ENCODE results near the gene GFRA1.

Gene GFRA1

DNA sequence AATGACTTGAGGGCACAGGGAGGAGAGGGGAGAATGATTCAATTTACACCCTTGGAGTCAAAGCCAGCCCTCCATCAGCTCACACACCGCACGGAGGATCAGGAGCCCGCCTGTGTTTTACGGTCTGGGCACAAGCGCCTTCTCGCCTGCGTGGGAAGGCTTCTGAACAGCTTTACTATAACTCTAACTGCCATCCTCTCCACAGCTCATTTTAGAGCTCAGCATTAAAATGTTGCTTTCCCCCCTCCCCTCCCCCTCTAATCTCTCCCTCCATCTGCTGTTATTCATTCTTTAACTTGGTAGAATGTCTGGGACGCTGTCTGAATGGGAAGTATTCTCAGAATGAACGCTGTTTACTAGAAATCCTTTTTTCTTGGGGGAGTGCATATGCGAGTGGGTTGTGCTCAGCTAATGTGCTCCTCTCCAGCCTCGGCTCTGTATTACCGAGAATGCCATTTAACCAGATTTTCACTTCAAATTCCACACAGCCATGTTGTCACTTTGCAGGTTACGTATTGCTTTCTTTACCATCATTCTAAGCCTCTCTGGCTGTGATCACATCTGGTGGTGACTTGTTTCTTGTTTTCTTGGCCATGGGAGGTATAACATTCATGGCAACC is 140.1 kb downstream of the GFRA1 start:
- in situ Hi-C loops (cut with MboI; ENCODE audit: low sequenced_read_pairs), result no loop called here

DNA sequence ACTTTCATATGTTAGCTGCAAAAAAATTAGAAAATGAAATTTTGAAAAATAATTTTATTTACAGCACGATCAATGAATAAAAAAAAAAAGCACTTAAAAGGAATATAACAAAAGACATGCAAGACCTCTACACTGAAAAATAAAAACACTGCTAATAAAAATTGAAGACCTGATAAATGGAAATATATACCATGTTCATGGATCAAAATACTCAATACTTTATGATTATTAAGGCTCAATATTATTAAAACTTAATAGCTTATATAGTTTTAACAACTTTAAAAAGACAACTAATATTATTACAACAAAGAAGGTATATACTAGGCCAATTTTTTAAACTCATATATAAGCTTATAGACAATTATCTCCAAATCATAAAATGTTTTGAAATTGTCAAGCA is 143.0 kb downstream of the GFRA1 start:
- in situ Hi-C loops (cut with MboI; ENCODE audit: low sequenced_read_pairs), result no loop called here

GRCh38 chr10:116126954-116127695 is 145.9 kb downstream of the GFRA1 start:
- in situ Hi-C loops (cut with MboI; ENCODE audit: low sequenced_read_pairs), result no loop called here

DNA sequence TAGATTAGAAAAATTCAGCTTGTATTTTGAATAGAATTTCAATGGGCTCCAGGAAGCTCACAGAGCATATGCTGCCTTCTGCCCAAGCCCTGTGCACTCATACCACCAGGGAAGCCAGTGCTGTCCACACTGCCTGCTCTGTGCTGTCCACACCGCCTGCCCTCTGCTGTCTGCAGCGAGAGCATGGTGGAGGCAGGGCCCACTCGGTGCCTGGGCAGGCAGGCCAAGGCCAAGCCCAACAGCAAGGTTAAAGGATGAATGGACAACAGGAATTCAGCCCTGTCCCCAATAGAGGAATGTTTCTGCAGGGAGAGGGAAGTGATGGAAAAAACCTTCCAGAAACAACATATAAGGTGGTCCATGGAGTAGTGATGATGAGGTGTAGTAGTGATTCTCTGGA is 146.8 kb downstream of the GFRA1 start:
- in situ Hi-C loops (cut with MboI; ENCODE audit: low sequenced_read_pairs), result no loop called here

- in situ Hi-C loops (cut with MboI; ENCODE audit: low sequenced_read_pairs), result no loop called here
Observed at GRCh38 chr10:116125180-116125579, 147.8 kb downstream of the GFRA1 start.

DNA sequence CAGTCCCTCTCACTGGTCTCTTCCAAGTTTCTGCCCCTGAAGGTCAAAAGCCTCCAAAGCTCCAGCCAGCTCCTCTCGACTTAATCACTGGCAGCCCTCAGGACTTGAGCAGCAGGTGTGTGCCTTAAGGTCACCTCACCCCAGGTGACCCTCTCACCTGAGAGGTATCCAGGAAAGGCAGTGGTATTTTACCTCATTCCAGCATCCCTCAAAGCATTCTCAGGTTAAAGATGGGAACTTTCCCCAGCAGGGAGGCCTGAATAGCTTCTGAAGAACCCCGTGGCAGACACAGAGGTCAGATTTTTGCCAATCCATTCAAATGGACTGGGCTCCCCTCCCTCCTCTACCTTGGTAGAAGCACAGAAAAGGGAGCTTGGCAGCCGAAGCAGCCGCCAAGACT is 148.2 kb downstream of the GFRA1 start:
- in situ Hi-C loops (cut with MboI; ENCODE audit: low sequenced_read_pairs), result no loop called here

DNA sequence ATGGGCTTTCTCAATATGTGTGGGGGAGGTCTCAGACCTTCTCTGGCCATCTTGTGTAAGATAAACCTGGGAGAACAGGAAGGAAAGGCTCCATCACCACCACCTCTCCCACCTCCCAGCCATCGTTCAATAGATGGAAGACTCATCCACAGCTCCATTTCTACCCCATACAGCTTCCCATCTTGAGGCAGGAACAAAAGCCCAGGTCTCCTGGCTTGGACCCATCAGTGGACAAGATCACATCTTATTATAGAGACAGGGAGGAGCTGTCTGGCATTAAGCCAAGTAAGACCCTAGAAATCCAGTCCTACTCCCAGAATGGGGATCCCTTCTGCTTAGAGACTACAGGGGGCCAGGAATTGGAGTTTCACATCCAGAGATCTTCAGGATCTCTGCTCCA is 150.3 kb downstream of the GFRA1 start:
- in situ Hi-C loops (cut with MboI; ENCODE audit: low sequenced_read_pairs), result no loop called here

DNA sequence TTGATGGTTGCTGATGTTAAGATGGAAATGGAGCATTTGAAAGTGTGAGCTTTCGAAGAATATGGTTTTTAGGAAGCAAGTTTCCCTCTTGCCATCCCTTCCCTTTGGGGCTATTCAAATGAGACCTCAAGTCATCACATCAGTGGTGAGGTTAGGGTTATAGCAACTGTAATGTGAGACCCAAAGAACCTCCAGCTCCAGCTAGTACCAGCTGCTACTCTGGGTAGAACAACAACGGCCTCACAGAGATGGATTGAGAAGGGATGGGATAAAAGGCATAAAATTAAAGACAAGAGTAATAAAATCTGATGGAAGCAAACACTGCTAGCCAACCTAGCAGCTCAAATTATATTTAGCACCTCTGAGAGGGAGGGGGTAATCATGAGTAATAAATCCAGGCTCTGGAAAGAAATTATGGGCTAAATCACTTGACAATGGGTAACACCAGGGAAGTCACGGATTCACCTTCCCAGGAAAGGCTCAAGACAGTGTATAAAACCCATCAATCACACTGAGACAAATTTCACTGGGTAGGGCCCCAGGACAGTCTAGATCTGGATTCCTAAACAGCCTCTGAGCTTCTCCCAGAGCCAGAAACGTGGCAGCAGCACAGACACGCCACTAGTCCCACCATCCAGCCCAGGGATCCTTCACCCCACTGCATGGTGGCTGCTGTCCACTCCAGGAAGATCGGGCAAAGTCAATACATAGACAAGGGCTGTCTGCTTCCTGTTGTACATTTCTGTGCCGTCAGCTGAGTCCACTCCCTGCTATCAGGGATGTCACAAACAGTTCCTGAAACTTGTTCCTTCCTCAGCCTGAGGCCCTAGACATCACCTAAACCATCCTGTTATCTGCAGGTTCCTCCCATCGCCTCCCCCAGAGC is 151.1 kb downstream of the GFRA1 start:
- in situ Hi-C loops (cut with MboI; ENCODE audit: low sequenced_read_pairs), result no loop called here

DNA sequence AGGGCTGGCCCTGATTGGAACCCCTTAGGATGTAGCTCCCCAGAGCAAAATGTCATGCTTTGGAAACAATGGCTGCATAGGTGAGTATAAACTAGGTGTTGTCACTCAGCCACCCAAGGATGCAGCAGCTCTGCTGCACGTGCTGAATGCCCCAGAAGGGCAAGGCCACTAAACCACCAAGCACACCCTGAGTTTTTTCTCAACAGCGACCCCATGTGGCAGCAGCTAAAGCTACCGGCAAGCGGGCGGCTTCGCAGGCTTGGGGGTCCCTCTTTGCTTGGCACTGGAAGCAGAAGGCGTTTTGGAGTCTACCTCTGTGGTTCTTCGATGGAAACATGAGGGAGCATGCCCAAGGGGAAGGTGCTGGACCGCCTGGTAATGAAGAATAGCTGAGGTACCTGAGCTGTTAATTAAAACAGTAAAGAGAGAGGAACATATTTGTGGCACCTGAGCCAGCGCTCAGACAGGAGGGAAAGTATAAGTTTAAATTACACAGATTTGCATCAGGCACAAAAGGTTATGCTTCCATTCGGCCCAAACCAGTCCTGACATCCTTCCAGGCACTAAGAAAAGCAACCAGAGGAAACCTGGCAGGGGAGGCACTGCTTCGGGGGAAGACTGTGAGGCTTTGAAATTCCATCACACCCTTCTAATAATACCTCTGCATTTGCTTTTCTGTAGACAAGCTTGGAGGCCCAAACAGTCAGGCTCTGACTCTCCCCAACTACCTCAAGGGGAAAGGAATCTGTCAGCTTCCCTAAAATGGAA is 152.1 kb downstream of the GFRA1 start:
- in situ Hi-C loops (cut with MboI; ENCODE audit: low sequenced_read_pairs), result no loop called here

DNA sequence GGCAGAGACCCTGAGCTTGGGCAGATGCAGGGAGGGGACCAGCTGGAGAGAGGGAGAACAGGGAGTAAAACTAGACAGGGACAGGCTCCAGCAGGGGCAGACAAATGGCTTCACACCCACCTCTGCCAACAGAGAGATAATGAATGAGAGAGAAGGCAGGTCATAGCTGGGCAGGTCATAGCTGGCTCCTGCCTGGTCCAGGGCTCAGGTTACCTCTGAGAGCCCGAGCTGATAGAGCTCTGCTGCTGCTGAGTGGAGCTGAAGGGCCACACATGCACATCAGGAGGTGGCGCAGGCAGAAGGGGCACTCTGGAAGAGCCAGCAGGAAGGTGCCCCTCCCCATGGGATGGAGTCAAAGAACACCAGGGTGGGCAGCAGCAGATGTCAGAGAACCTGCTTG is 154.2 kb downstream of the GFRA1 start:
- in situ Hi-C loops (cut with MboI; ENCODE audit: low sequenced_read_pairs), result no loop called here

GRCh38 chr10:116115797-116116196 is 157.2 kb downstream of the GFRA1 start:
- in situ Hi-C loops (cut with MboI; ENCODE audit: low sequenced_read_pairs), result no loop called here

GRCh38 chr10:116115036-116115641 is 157.9 kb downstream of the GFRA1 start:
- in situ Hi-C loops (cut with MboI; ENCODE audit: low sequenced_read_pairs), result no loop called here

DNA sequence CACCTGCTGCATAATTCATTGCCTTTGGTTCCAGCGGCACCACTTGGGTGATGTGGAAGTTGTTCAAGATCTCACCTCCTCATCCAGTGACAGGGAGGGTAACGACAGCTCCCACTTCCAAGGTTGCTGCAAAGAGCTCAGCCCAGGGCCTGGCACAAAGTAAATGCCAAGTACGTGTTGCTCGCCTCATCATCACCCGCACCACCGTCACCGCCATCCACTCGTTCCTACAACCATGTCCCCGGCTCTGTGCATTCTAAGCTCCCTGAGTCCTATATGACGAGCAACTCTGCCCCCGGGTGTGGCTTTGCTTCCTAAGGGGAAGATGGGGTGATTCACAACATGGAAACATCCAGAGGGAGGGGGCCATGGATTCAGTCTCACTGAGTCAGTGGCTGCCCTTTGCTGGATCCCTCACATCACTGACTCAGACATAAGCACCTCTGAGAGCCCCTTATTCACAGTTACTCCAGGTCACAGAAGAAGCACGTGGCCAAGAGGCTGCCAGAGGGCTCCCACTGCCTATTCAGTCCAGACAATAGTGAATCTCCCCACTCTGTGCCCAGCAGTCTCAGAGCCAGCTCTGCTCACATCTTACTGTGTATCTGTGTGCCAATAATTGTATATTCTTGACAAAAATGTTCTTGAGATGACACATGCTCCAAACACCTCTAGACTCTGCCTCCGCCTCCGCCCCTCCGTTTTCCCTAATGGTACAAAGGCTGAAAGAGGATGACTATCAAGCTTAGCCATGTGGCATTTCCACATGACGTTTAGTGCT is 159.1 kb downstream of the GFRA1 start:
- in situ Hi-C loops (cut with MboI; ENCODE audit: low sequenced_read_pairs), result no loop called here

GRCh38 chr10:116112232-116113231 is 160.5 kb downstream of the GFRA1 start:
- in situ Hi-C loops (cut with MboI; ENCODE audit: low sequenced_read_pairs), result no loop called here

GRCh38 chr10:116111483-116112095 is 161.4 kb downstream of the GFRA1 start:
- in situ Hi-C loops (cut with MboI; ENCODE audit: low sequenced_read_pairs), result no loop called here

- in situ Hi-C loops (cut with MboI; ENCODE audit: low sequenced_read_pairs), result no loop called here
Observed at GRCh38 chr10:116110736-116111135, 162.3 kb downstream of the GFRA1 start.

- in situ Hi-C loops (cut with MboI; ENCODE audit: low sequenced_read_pairs), result no loop called here
Observed at GRCh38 chr10:116109881-116110280, 163.1 kb downstream of the GFRA1 start.

DNA sequence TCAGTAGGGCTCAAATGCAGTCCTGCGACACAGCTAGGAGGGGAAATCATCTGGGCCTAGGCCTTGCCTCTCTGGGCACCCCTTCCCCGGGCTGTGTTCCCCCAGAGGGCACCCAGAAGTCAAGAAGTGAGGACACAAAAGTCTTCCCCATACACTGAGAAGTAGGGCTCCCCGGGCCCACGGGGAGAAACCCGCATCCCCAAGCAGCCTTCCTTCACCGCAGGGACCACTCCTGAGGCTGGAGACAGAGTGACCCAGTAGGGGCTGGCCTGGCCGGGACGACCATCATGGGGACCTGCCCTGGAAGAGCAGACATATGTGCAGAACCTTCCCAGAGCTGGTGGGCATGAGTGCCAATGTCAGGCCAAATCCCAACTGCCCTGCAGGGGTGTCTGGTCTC is 163.5 kb downstream of the GFRA1 start:
- in situ Hi-C loops (cut with MboI; ENCODE audit: low sequenced_read_pairs), result no loop called here

All from HL-60/S4 treated with retinoic acid at 250 ng/mL for 4 days and 3 days (cell line).